Duodenal mucosa (tissue), 2 donors: ENCODE results near the gene KCNN3.
"Not testable (repeated sequence)": the region's sequence is repeated elsewhere in the genome, so short reads cannot be mapped to it uniquely, and the experiment has no call there.

Experiments used
- H3K27ac ChIP-seq: one replicate; pipeline ENCODE4 v1.7.0; 2013; ENCODE audit warnings: low read depth, low read length
- H3K27me3 ChIP-seq, 2 donors: one replicate each; pipeline ENCODE4 v1.7.0; 2013; ENCODE audit warnings: low read length in 2 of 2, control low read depth in 1 of 2; ENCODE audit not compliant: insufficient read depth in 2 of 2, control insufficient read depth in 1 of 2
- H3K36me3 ChIP-seq, 2 donors: one replicate each; pipeline ENCODE4 v1.7.0; 2013; ENCODE audit warnings: low read length in 2 of 2, control low read depth in 1 of 2; ENCODE audit not compliant: insufficient read depth in 2 of 2, control insufficient read depth in 1 of 2
- H3K4me1 ChIP-seq, 2 donors: one replicate each; pipeline ENCODE4 v1.7.0; 2013; ENCODE audit warnings: low read length in 2 of 2, control low read depth in 1 of 2; ENCODE audit not compliant: insufficient read depth in 2 of 2, control insufficient read depth in 1 of 2
- H3K4me3 ChIP-seq, 2 donors: one replicate each; pipeline ENCODE4 v1.7.0; 2013; ENCODE audit warnings: low read length in 2 of 2, low read depth in 1 of 2
- H3K9ac ChIP-seq, 2 donors: one replicate each; pipeline ENCODE4 v1.7.0; 2013; ENCODE audit warnings: low read length in 2 of 2, low read depth in 1 of 2
- H3K9me3 ChIP-seq, 2 donors: one replicate each; pipeline ENCODE4 v1.7.0; 2013; ENCODE audit warnings: low read length in 2 of 2, control low read depth in 1 of 2; ENCODE audit not compliant: control insufficient read depth in 1 of 2

KCNN3 gene

GRCh38 chr1:154695985-154696384 lies 174.1 kb downstream of the KCNN3 start:
- Histone ChIP-seq H3K4me3 (no peak overlapping the region), H3K27me3 (no peaks in the 10 kb centered on the region), H3K36me3 (no peaks in the 10 kb centered on the region), H3K9me3 (no peaks in the 10 kb centered on the region), H3K9ac (no peak overlapping the region), H3K27ac (no peak overlapping the region), H3K4me1 (peaks cover 7 to 8% of the 10 kb centered on the region in 2 donors)

- Histone ChIP-seq H3K9ac (no peak overlapping the region), H3K27me3 (no peaks in the 10 kb centered on the region), H3K36me3 (no peaks in the 10 kb centered on the region), H3K9me3 (no peaks in the 10 kb centered on the region), H3K4me1 (peaks cover 7 to 8% of the 10 kb centered on the region in 2 donors), H3K27ac (no peak overlapping the region), H3K4me3 (no peak overlapping the region)
Observed at GRCh38 chr1:154694995-154695394, 175.1 kb downstream of the KCNN3 start.

GRCh38 chr1:154689083-154689482 lies 181.0 kb downstream of the KCNN3 start:
- Histone ChIP-seq H3K27ac (no peak overlapping the region), H3K27me3 (no peaks in the 10 kb centered on the region), H3K36me3 (no peaks in the 10 kb centered on the region), H3K9me3 (no peaks in the 10 kb centered on the region), H3K4me1 (no peaks in the 10 kb centered on the region), H3K4me3 (no peak overlapping the region), H3K9ac (no peak overlapping the region)

GRCh38 chr1:154686507-154686906 lies 183.6 kb downstream of the KCNN3 start:
- no peak overlapping the region for H3K27ac ChIP-seq
- no peaks in the 10 kb centered on the region for H3K36me3 ChIP-seq
- no peaks in the 10 kb centered on the region for H3K4me1 ChIP-seq
- no peaks in the 10 kb centered on the region for H3K9me3 ChIP-seq
- no peak overlapping the region for H3K9ac ChIP-seq
- H3K27me3 ChIP-seq = no peaks in the 10 kb centered on the region
- H3K4me3 ChIP-seq = no peak overlapping the region

- Histone ChIP-seq H3K4me1 (no peaks in the 10 kb centered on the region), H3K36me3 (no peaks in the 10 kb centered on the region), H3K4me3 (no peak overlapping the region), H3K27ac (no peak overlapping the region), H3K9ac (no peak overlapping the region), H3K27me3 (no peaks in the 10 kb centered on the region), H3K9me3 (no peaks in the 10 kb centered on the region)
Observed at GRCh38 chr1:154683820-154684219, 186.3 kb downstream of the KCNN3 start.

GRCh38 chr1:154682254-154682653 lies 187.8 kb downstream of the KCNN3 start:
- Histone ChIP-seq H3K4me1 (no peaks in the 10 kb centered on the region), H3K27ac (no peak overlapping the region), H3K9ac (no peak overlapping the region)

GRCh38 chr1:154677844-154678243 lies 192.2 kb downstream of the KCNN3 start:
- H3K4me1 ChIP-seq, H3K27me3 ChIP-seq, H3K4me3 ChIP-seq, H3K9ac ChIP-seq, H3K27ac ChIP-seq, H3K9me3 ChIP-seq, H3K36me3 ChIP-seq: not testable (repeated sequence)

More at GRCh38 chr1:154682254-154682653, 187.8 kb downstream of the KCNN3 start:
- H3K27me3 ChIP-seq = no peaks in the 10 kb centered on the region
- H3K36me3 ChIP-seq = no peaks in the 10 kb centered on the region
- H3K9me3 ChIP-seq = no peaks in the 10 kb centered on the region
- no peak overlapping the region for H3K4me3 ChIP-seq

- not testable (repeated sequence) for H3K4me1 ChIP-seq, H3K4me3 ChIP-seq, H3K27me3 ChIP-seq, H3K27ac ChIP-seq, H3K36me3 ChIP-seq, H3K9ac ChIP-seq, H3K9me3 ChIP-seq
Observed at GRCh38 chr1:154676847-154677246, 193.2 kb downstream of the KCNN3 start.

- not testable (repeated sequence) for H3K4me3 ChIP-seq, H3K27me3 ChIP-seq, H3K9ac ChIP-seq, H3K4me1 ChIP-seq, H3K27ac ChIP-seq, H3K9me3 ChIP-seq, H3K36me3 ChIP-seq
Observed at GRCh38 chr1:154674456-154674855, 195.6 kb downstream of the KCNN3 start.

GRCh38 chr1:154672245-154672644 lies 197.8 kb downstream of the KCNN3 start:
- not testable (repeated sequence) for H3K4me3 ChIP-seq, H3K4me1 ChIP-seq, H3K9me3 ChIP-seq, H3K27me3 ChIP-seq, H3K36me3 ChIP-seq, H3K9ac ChIP-seq, H3K27ac ChIP-seq

GRCh38 chr1:154671412-154671811 lies 198.7 kb downstream of the KCNN3 start:
- H3K27me3 ChIP-seq, H3K9ac ChIP-seq, H3K9me3 ChIP-seq, H3K27ac ChIP-seq, H3K4me3 ChIP-seq, H3K4me1 ChIP-seq, H3K36me3 ChIP-seq: not testable (repeated sequence)
